ENCODE data around the gene TPPP2. TPM values are rescaled to one million over a fixed set of nuclear protein-coding genes. Genes with fewer than 3 reads are reported as not detected.

The TPPP2 gene
- total and polyA plus RNA-seq, 2 experiments from 2014 or later: not detected

DNA sequence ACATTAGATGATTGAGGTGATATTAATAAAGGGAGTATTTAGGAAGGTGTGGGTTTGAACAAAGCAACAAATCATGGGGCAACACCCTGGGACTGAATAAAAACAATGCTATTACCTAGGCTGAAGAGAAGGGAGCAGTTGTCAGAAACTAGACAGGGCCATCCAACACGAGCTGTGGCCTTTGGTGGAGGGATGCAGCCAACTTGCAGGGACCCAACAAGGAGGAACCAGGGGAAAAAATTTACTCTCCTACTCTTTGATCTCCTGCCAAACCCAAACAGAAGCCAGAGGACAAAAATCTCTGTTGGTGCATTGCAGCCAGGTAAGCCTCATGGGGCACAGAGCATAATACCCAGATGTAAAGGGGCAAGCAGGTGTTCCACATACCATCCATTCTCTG lies 18.9 kb upstream of the TPPP2 start:
- no peak overlapping the region for H3K4me2 ChIP-seq (ENCODE audit: unreplicated experiment)
- DNase-seq: no peak
- H3K9ac ChIP-seq: no peak overlapping the region
- H2AFZ ChIP-seq: no peak overlapping the region
- no peaks in the 10 kb centered on the region for H3F3A ChIP-seq (ENCODE audit: insufficient read depth)
- no peaks in the 10 kb centered on the region for H3K9me3 ChIP-seq (ENCODE audit: low read depth)
- H3K36me3 ChIP-seq (ENCODE audit: low read depth): no peaks in the 10 kb centered on the region
- in situ Hi-C loops (cut with MboI): loop anchor here (10.0 kb wide), 1 partner anchor 84 kb away; the partner anchor contains the start of gene ZNF219
- no peaks in the 10 kb centered on the region for H4K20me1 ChIP-seq (ENCODE audit: insufficient read depth)
- no peaks in the 10 kb centered on the region for H3K4me1 ChIP-seq (ENCODE audit: insufficient read depth)
- 53 to 75% methylated on average over 1 of the region's 1 CpG for WGBS, 2 experiments (ENCODE audit: low coverage in 1 of 2, low lambda C conversion rate in 2 of 2, missing lambda C conversion rate in 2 of 2)
- H3K27me3 ChIP-seq (replicated peaks; ENCODE audit: insufficient read depth): no peaks in the 10 kb centered on the region; the same call in 1 of the 2 replicates
- H3K4me3 ChIP-seq: no peak overlapping the region
- no peak overlapping the region for H3K27ac ChIP-seq
- H3K9me2 ChIP-seq (ENCODE audit: insufficient read depth): no peaks in the 10 kb centered on the region
- no peak for TF ChIP-seq EZH2 (IDR thresholded peaks at IDR 0.05; ENCODE audit: insufficient read depth, poor library complexity, severe bottlenecking)
- TF ChIP-seq EZH2phosphoT487 (IDR thresholded peaks at IDR 0.05; ENCODE audit: insufficient read depth, low read depth): no peak
- no peaks in the 10 kb centered on the region for H3K79me2 ChIP-seq (ENCODE audit: insufficient read depth)

DNA sequence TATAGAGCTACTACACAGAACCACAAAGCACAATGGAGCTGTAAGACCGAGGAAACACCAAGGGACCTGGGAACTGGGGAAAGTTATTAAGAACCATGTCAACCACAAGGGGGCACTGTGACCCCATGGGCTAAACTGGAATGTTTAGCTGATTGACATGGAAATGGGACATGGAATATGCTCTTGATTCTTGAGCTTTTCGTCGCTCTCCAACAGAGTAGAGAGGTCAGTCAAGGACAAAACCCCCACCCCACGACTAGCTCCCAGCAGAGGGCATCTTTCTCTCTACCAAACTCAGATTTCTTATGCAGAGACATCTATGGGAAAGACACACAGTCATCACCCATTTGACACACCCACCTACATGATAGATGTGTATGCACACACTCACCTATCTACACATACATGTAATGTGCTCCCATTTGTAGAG lies 15.2 kb upstream of the TPPP2 start:
- Histone ChIP-seq H3K36me3 (ENCODE audit: low read depth) (no peaks in the 10 kb centered on the region), H3K9me3 (ENCODE audit: low read depth) (no peaks in the 10 kb centered on the region), H3K27me3 (replicated peaks; ENCODE audit: insufficient read depth) (no peaks in the 10 kb centered on the region; the same call in 1 of the 2 replicates), H2AFZ (no peak overlapping the region), H3K4me1 (ENCODE audit: insufficient read depth) (no peaks in the 10 kb centered on the region), H3K4me3 (no peak overlapping the region), H3K9me2 (ENCODE audit: insufficient read depth) (no peaks in the 10 kb centered on the region), H4K20me1 (ENCODE audit: insufficient read depth) (no peaks in the 10 kb centered on the region), H3K79me2 (ENCODE audit: insufficient read depth) (no peaks in the 10 kb centered on the region), H3K9ac (no peak overlapping the region), H3K27ac (no peak overlapping the region), H3K4me2 (ENCODE audit: unreplicated experiment) (no peak overlapping the region), H3F3A (ENCODE audit: insufficient read depth) (no peaks in the 10 kb centered on the region)
- in situ Hi-C loops (cut with MboI): loop anchor here (10.0 kb wide), 1 partner anchor 80 kb away; the partner anchor contains the start of gene ZNF219
- TF ChIP-seq EZH2phosphoT487 (IDR thresholded peaks at IDR 0.05; ENCODE audit: insufficient read depth, low read depth) (no peak), EZH2 (IDR thresholded peaks at IDR 0.05; ENCODE audit: insufficient read depth, poor library complexity, severe bottlenecking) (no peak)
- 0 to 1% methylated on average over 4 of the region's 4 CpGs for WGBS, 2 experiments (ENCODE audit: low coverage in 1 of 2, low lambda C conversion rate in 2 of 2, missing lambda C conversion rate in 2 of 2)
- DNase-seq: peak; percentile 84

DNA sequence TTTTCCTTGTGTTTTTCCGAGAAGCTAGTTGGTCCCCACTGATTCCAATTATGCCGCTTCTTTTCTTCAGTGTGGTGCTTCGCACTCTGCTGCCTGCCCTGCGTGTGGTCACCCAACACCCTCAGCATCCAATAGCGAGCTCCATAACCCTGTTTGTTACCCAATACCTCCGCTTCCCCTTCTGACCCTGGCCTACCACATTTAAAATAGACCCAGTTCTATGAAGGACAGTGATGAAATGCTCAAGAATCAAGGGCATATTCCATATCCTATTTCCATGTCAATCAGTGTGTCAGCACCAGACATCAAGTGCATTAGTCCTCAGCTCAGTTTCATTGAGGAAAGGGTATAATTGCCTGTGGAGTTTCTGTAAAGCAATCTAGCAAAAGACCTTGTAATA lies 14.7 kb upstream of the TPPP2 start:
- Histone ChIP-seq H4K20me1 (ENCODE audit: insufficient read depth) (no peaks in the 10 kb centered on the region), H3K27me3 (replicated peaks; ENCODE audit: insufficient read depth) (no peaks in the 10 kb centered on the region; the same call in 1 of the 2 replicates), H3K27ac (no peak overlapping the region), H2AFZ (no peak overlapping the region), H3K4me3 (no peak overlapping the region), H3K9ac (no peak overlapping the region), H3K9me3 (ENCODE audit: low read depth) (no peaks in the 10 kb centered on the region), H3F3A (ENCODE audit: insufficient read depth) (no peaks in the 10 kb centered on the region), H3K36me3 (ENCODE audit: low read depth) (no peaks in the 10 kb centered on the region), H3K4me2 (ENCODE audit: unreplicated experiment) (no peak overlapping the region), H3K79me2 (ENCODE audit: insufficient read depth) (no peaks in the 10 kb centered on the region), H3K9me2 (ENCODE audit: insufficient read depth) (no peaks in the 10 kb centered on the region), H3K4me1 (ENCODE audit: insufficient read depth) (no peaks in the 10 kb centered on the region)
- 66 to 70% methylated on average over 6 of the region's 6 CpGs for WGBS, 2 experiments (ENCODE audit: low coverage in 1 of 2, low lambda C conversion rate in 2 of 2, missing lambda C conversion rate in 2 of 2)
- in situ Hi-C loops (cut with MboI): loop anchor here (10.0 kb wide), 1 partner anchor 79 kb away; the partner anchor contains the start of gene ZNF219
- TF ChIP-seq EZH2phosphoT487 (IDR thresholded peaks at IDR 0.05; ENCODE audit: insufficient read depth, low read depth) (no peak), EZH2 (IDR thresholded peaks at IDR 0.05; ENCODE audit: insufficient read depth, poor library complexity, severe bottlenecking) (no peak)
- no peak for DNase-seq

DNA sequence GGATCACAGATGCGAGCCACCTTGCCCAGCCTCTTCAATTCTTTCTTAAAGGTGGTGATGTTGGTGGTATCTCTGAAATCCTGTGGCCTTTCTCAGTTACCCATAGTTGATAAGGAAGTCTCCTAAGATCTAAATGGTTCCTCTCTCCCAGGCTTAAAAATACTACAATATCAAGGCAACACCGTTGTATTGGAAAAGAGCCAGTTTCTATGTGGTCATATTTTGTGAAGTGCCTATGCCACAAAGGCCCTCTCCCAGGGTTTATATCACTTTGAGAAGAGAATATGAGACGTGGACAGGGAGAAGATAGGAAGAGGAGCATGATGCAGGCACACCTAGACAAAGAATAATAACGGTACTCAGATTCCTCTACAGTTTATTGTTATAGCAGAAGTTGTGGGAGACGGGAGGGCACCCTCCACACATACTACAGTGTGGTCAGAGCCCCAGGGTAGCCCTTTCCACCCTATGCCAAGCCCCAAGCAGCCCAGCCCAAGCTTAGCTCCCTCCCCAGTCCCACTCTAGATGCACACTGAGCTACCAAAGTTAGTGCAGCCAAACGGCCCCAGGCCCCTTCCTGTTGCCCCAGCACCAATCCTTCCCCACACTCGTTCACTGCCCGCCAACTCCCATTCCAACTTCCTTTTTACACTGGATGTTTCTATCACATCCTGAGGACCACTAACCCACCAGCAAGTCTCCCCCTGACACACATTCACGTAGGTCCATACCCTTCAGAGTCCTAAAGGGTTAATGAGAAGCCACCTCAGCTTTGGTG lies 13.4 kb upstream of the TPPP2 start:
- H3K4me2 ChIP-seq (ENCODE audit: unreplicated experiment): no peak overlapping the region
- DNase-seq: no peak
- TF ChIP-seq EZH2 (IDR thresholded peaks at IDR 0.05; ENCODE audit: insufficient read depth, poor library complexity, severe bottlenecking) (no peak), EZH2phosphoT487 (IDR thresholded peaks at IDR 0.05; ENCODE audit: insufficient read depth, low read depth) (no peak)
- no peak overlapping the region for H3K4me3 ChIP-seq
- H3F3A ChIP-seq (ENCODE audit: insufficient read depth): no peaks in the 10 kb centered on the region
- no peaks in the 10 kb centered on the region for H3K9me2 ChIP-seq (ENCODE audit: insufficient read depth)
- H3K9ac ChIP-seq: no peak overlapping the region
- no peaks in the 10 kb centered on the region for H3K9me3 ChIP-seq (ENCODE audit: low read depth)
- H4K20me1 ChIP-seq (ENCODE audit: insufficient read depth): no peaks in the 10 kb centered on the region
- no peaks in the 10 kb centered on the region; the same call in 1 of the 2 replicates for H3K27me3 ChIP-seq (replicated peaks; ENCODE audit: insufficient read depth)
- no peak overlapping the region for H3K27ac ChIP-seq
- 69 to 76% methylated on average over 9 of the region's 9 CpGs for WGBS, 2 experiments (ENCODE audit: low coverage in 1 of 2, low lambda C conversion rate in 2 of 2, missing lambda C conversion rate in 2 of 2)
- no peaks in the 10 kb centered on the region for H3K79me2 ChIP-seq (ENCODE audit: insufficient read depth)
- H3K36me3 ChIP-seq (ENCODE audit: low read depth): no peaks in the 10 kb centered on the region
- in situ Hi-C loops (cut with MboI): loop anchor here (10.0 kb wide), 1 partner anchor 78 kb away; the partner anchor contains the start of gene ZNF219
- H2AFZ ChIP-seq: no peak overlapping the region
- no peaks in the 10 kb centered on the region for H3K4me1 ChIP-seq (ENCODE audit: insufficient read depth)

Measured in GM23248 (cell line).